Body of pancreas (tissue), 4 donors: ENCODE data around the gene NOTCH2. TPM values are rescaled to one million over a fixed set of nuclear protein-coding genes. Genes with fewer than 3 reads are reported as not detected.

Experiments used
- ATAC-seq: fragments of 150-250 bp; one replicate; pipeline ENCODE4 v1.9.1; 2016
- DNase-seq, 4 donors: peaks; one replicate each; pipeline ENCODE4 v3.0.0-alpha.2; 2019
- H3K27ac ChIP-seq, 4 donors: fragments of 200-600 bp; sonication (generic); 1 replicate in 3 of 4; 2 replicates in 1 of 4; pipeline versions ENCODE4 v1.5.1 to v1.6.1; 2016 to 2019; ENCODE audit warnings: mild to moderate bottlenecking in 1 of 4, mixed read lengths in 1 of 4, moderate library complexity in 1 of 4
- H3K27me3 ChIP-seq, 2 donors: fragments of 200-600 bp; sonication (generic); one replicate each; pipeline ENCODE4 v1.6.0; 2016; ENCODE audit warnings: mild to moderate bottlenecking in 1 of 2
- H3K36me3 ChIP-seq, 2 donors: fragments of 200-600 bp; sonication (generic); replicated peaks in 1 of 2; 2 replicates each; pipeline ENCODE4 v1.5.1; 2016; ENCODE audit warnings: low read depth in 2 of 2; ENCODE audit not compliant: insufficient read depth in 1 of 2
- H3K4me1 ChIP-seq: fragments of 200-600 bp; sonication (generic); one replicate; pipeline ENCODE4 v1.6.0; 2016
- H3K4me3 ChIP-seq, 2 donors: fragments of 200-600 bp; sonication (generic); 1 replicate in 1 of 2; 2 replicates in 1 of 2; pipeline ENCODE4 v1.5.1; 2016 to 2019
- H3K9me3 ChIP-seq, 3 donors: fragments of 200-600 bp; sonication (generic); 1 replicate in 2 of 3; 2 replicates in 1 of 3; pipeline ENCODE4 v1.5.1; 2016
- POLR2A ChIP-seq, 3 donors: fragments of 450-650 bp; IDR thresholded peaks; one replicate each; pipeline ENCODE4 v1.6.1; 2016; ENCODE audit warnings: antibody characterized with exemption in 3 of 3, mild to moderate bottlenecking in 2 of 3
- WGBS, 2 donors: methylation state at CpG; one replicate each; pipeline ENCODE4 v1.1.5; 2017; 5-methylcytosine and 5-hydroxymethylcytosine counted together
- intact Hi-C: fragments of 100-400 bp; cut with DNase I; formaldehyde crosslinking; loops from one replicate; pipeline ENCODE4 v1.15.1; 2023
- total RNA-seq, 2 donors: library from RNA; depleted of rRNA; stranded (reverse); fragments of >200 nt; gene quantifications; one replicate each; pipeline ENCODE4 v1.1.0, GENCODE V29; 2016
- TF ChIP-seq, protein P1 (sequence below), 7 experiments: fragments of 450-650 bp in 4 of 7; fragments of 200-600 bp in 3 of 7; sonication (generic) in 3 of 7; IDR thresholded peaks; one replicate each; pipeline ENCODE4 v1.5.1; 2016 to 2019; ENCODE audit warnings: antibody characterized with exemption in 7 of 7

The NOTCH2 gene
- total RNA-seq, 2 donors from 2014 or later: 39.6 to 65.9 TPM

DNA sequence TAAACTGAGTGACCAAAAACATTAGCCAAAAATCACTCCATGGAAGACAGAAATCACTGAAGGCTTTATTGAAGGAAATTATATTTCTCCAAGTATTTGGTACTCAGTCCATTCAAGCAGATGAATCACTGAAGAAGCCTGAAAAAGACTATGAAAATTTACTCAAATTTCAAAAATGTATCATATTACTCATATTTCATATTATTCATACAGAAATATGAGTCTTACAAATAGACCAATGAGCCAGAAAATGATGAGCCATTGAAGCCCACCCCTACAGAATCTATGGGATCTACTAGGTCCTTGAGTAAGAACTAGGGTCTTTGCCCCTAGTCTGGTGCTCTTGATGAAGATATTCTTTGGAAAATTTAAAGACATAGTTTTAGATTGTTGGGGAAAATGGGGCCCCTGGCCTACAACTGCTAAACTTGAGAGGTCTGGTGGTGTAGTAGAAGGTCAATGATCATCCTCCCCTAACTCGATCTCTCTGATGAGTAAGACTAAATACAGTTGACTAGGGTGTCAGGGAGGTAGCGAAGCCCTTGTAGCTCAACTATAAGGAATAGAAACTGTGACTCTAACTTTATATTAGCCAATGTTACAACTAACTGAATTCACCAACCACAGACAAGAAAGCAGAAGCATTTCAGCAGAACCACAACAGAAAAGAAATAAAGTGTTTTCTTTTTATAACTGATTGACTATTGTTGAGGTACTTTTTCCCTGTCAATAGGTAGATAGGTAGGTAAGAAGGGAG lies 81.0 kb downstream of the NOTCH2 start:
- no peak overlapping the region for H3K4me3 ChIP-seq
- ATAC-seq: no peak
- WGBS, 2 donors: 71 to 93% methylated on average over 2 of the region's 2 CpGs
- no peaks in the 10 kb centered on the region for H3K36me3 ChIP-seq
- no peak for DNase-seq
- TF ChIP-seq POLR2A (IDR thresholded peaks at IDR 0.05): no peak
- TF ChIP-seq, protein P1, sequence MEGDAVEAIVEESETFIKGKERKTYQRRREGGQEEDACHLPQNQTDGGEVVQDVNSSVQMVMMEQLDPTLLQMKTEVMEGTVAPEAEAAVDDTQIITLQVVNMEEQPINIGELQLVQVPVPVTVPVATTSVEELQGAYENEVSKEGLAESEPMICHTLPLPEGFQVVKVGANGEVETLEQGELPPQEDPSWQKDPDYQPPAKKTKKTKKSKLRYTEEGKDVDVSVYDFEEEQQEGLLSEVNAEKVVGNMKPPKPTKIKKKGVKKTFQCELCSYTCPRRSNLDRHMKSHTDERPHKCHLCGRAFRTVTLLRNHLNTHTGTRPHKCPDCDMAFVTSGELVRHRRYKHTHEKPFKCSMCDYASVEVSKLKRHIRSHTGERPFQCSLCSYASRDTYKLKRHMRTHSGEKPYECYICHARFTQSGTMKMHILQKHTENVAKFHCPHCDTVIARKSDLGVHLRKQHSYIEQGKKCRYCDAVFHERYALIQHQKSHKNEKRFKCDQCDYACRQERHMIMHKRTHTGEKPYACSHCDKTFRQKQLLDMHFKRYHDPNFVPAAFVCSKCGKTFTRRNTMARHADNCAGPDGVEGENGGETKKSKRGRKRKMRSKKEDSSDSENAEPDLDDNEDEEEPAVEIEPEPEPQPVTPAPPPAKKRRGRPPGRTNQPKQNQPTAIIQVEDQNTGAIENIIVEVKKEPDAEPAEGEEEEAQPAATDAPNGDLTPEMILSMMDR (IDR thresholded peaks at IDR 0.05): no peak
- no peaks in the 10 kb centered on the region for H3K9me3 ChIP-seq
- no peaks in the 10 kb centered on the region for H3K27me3 ChIP-seq
- H3K4me1 ChIP-seq: peaks cover 12% of the 10 kb centered on the region
- intact Hi-C loops: no loop called here
- H3K27ac ChIP-seq: peak overlapping the region in 1 of 4 donors; percentile 62

DNA sequence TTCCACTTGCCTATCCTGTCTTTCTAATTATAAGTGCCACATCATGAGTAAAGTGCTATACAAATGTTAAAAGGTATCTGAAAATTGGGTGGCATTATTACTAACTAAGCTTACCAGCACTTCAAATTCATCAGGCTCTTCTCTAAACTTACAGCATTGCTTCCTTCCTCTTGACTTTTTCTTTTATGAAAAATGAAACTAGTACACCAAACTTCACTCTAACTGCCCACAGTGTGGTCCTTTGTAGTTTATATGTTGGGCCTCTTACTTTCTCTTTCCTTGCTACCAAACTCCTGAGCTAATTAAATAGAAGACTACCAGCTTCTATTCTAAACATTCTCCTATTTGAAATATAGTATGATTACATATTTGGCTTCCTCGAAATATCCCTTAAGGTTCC lies 81.8 kb downstream of the NOTCH2 start:
- Histone ChIP-seq H3K4me1 (peaks cover 12% of the 10 kb centered on the region), H3K4me3 (no peak overlapping the region), H3K27me3 (no peaks in the 10 kb centered on the region), H3K9me3 (no peaks in the 10 kb centered on the region), H3K27ac (peak overlapping the region in 3 of 4 donors; percentile 39 to 62 (median 49)), H3K36me3 (no peaks in the 10 kb centered on the region)
- ATAC-seq: peak; percentile 24
- WGBS, 2 donors: 76 to 84% methylated on average over 1 of the region's 1 CpG
- DNase-seq: no peak
- TF ChIP-seq, protein P1 (IDR thresholded peaks at IDR 0.05): no peak
- no peak for TF ChIP-seq POLR2A (IDR thresholded peaks at IDR 0.05)
- intact Hi-C loops: no loop called here

DNA sequence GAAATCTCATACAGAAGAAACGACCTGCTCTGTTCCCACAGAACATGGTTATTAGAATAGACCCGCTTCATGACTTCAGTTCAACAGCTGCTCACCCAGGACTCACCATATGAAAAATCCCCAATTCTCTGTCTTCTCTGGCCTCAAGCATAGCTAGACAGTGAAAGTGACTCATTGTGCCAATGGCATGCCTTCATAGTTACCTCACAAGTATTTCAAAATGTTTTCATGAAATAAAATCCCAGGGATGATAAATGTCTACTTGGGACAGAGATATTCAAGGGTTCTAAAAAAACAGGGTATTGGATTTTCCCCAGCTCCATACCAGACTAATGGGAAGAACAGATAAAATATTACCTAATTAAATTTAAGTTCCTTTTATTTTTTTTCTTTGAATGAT lies 82.3 kb downstream of the NOTCH2 start:
- Histone ChIP-seq H3K4me1 (peaks cover 12% of the 10 kb centered on the region), H3K9me3 (no peaks in the 10 kb centered on the region), H3K36me3 (no peaks in the 10 kb centered on the region), H3K27ac (peak overlapping the region in 3 of 4 donors; percentile 30 to 62 (median 49)), H3K27me3 (no peaks in the 10 kb centered on the region), H3K4me3 (no peak overlapping the region)
- 37 to 46% methylated on average over 2 of the region's 2 CpGs for WGBS, 2 donors
- TF ChIP-seq, protein P1 (IDR thresholded peaks at IDR 0.05): no peak
- no peak for TF ChIP-seq POLR2A (IDR thresholded peaks at IDR 0.05)
- intact Hi-C loops: no loop called here
- ATAC-seq (peak; percentile 88), DNase-seq (peak in 1 of 4 donors; percentile 34)

DNA sequence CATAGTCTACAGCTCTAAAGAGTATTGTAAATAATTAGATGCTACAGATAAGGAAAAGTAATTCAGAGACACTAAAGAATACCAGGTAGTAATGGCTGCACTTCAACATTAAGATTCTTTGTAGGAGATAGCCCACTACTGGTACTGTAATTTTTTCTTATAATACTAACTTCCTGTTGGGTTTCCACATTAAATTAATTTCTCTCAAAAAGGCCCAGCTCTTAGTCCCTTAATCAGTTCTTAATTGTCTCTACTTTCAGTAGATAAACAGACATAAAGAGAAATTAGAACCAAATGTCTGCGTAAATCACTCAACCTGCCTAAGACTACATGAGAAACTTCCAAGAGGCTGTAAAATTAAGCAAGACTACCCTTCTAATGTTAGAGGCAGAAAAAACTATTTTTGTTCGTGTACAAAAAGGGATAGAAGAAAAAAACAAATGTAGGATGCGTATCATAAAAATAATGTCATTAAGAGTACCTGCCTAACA lies 83.4 kb downstream of the NOTCH2 start:
- TF ChIP-seq, protein P1 (IDR thresholded peaks at IDR 0.05): no peak
- TF ChIP-seq POLR2A (IDR thresholded peaks at IDR 0.05): no peak
- peak overlapping the region in 1 of 4 donors; percentile 62 for H3K27ac ChIP-seq
- no peak for ATAC-seq

More for the DNA sequence above, 83.4 kb downstream of the NOTCH2 start:
- no peak for DNase-seq
- no peaks in the 10 kb centered on the region for H3K36me3 ChIP-seq
- 77 to 87% methylated on average over 3 of the region's 3 CpGs for WGBS, 2 donors
- H3K9me3 ChIP-seq: no peaks in the 10 kb centered on the region
- no peak overlapping the region for H3K4me3 ChIP-seq
- intact Hi-C loops: no loop called here
- no peaks in the 10 kb centered on the region for H3K27me3 ChIP-seq
- peaks cover 18% of the 10 kb centered on the region for H3K4me1 ChIP-seq
